Hepatocyte (in vitro differentiated cells): ENCODE results near the gene VIPR2. TPM values are rescaled to one million over a fixed set of nuclear protein-coding genes. Genes with fewer than 3 reads are reported as not detected.
"Not testable (repeated sequence)": the region's sequence is repeated elsewhere in the genome, so short reads cannot be mapped to it uniquely, and the experiment has no call there.

Experiments
- DNase-seq: peaks from one replicate; pipeline ENCODE4 v3.0.0-alpha.2; 2016; ENCODE audit warnings: low spot score
- H2AFZ ChIP-seq: fragments of 200-600 bp; sonication (generic); 2 replicates; pipeline ENCODE4 v1.6.0; 2016; ENCODE audit warnings: antibody characterized with exemption, mild to moderate bottlenecking
- H3K27ac ChIP-seq: fragments of 200-600 bp; sonication (generic); 2 replicates; pipeline ENCODE4 v1.5.1; 2016; ENCODE audit warnings: mild to moderate bottlenecking
- H3K27me3 ChIP-seq: fragments of 200-600 bp; sonication (generic); 2 replicates; pipeline ENCODE4 v1.6.1; 2016
- H3K36me3 ChIP-seq: fragments of 200-600 bp; sonication (generic); replicated peaks from 2 replicates; pipeline ENCODE4 v1.5.1; 2016; ENCODE audit warnings: low read depth; ENCODE audit not compliant: insufficient read depth
- H3K4me1 ChIP-seq: fragments of 200-600 bp; sonication (generic); 2 replicates; pipeline ENCODE4 v1.5.1; 2016; ENCODE audit warnings: mild to moderate bottlenecking, moderate library complexity; ENCODE audit not compliant: insufficient read depth
- H3K4me2 ChIP-seq: fragments of 200-600 bp; sonication (generic); 2 replicates; pipeline ENCODE4 v1.6.0; 2016
- H3K4me3 ChIP-seq: fragments of 200-600 bp; sonication (generic); 2 replicates; pipeline ENCODE4 v1.5.1; 2016; ENCODE audit warnings: mild to moderate bottlenecking
- H3K79me2 ChIP-seq: fragments of 200-600 bp; sonication (generic); 2 replicates; pipeline ENCODE4 v1.6.0; 2017; ENCODE audit warnings: mild to moderate bottlenecking
- H3K9me2 ChIP-seq: fragments of 200-600 bp; sonication (generic); replicated peaks from 2 replicates; pipeline ENCODE4 v1.6.0; 2017; ENCODE audit warnings: mild to moderate bottlenecking; ENCODE audit not compliant: insufficient read depth
- H3K9me3 ChIP-seq: fragments of 200-600 bp; sonication (generic); 2 replicates; pipeline ENCODE4 v1.5.1; 2016; ENCODE audit warnings: low read depth, mild to moderate bottlenecking
- H4K20me1 ChIP-seq: fragments of 200-600 bp; sonication (generic); 2 replicates; pipeline ENCODE4 v1.6.0; 2016; ENCODE audit warnings: mild to moderate bottlenecking; ENCODE audit not compliant: insufficient read depth, poor library complexity, severe bottlenecking
- EZH2 ChIP-seq: fragments of 200-600 bp; sonication (generic); IDR thresholded peaks from 2 replicates; pipeline ENCODE4 v1.6.1; 2016; ENCODE audit warnings: antibody characterized with exemption, mild to moderate bottlenecking, borderline replicate concordance
- EZH2phosphoT487 ChIP-seq: fragments of 200-600 bp; sonication (generic); IDR thresholded peaks from one replicate; pipeline ENCODE4 v1.6.1; 2018; ENCODE audit warnings: antibody characterized with exemption, mild to moderate bottlenecking, low read depth, moderate library complexity; ENCODE audit not compliant: unreplicated experiment, severe bottlenecking
- WGBS: methylation state at CpG from one replicate; pipeline ENCODE4 v1.1.6; 2016; ENCODE audit warnings: low lambda C conversion rate; ENCODE audit errors: missing lambda C conversion rate; 5-methylcytosine and 5-hydroxymethylcytosine counted together
- polyA plus RNA-seq: library from polyadenylated mRNA; unstranded; fragments of >200 nt; fragmentation: Nextera tagmentation; extraction: Ambion mirVana; gene quantifications from 2 replicates; pipeline ENCODE4 v1.2.1, GENCODE V29; 2016
- total RNA-seq: library from RNA; depleted of rRNA; stranded (reverse); fragments of >200 nt; gene quantifications from 2 replicates; pipeline ENCODE4 v1.2.3, GENCODE V29; 2014
- TF ChIP-seq, protein P1 (sequence below): fragments of 200-600 bp; sonication (generic); IDR thresholded peaks from 2 replicates; pipeline ENCODE4 v1.5.1; 2016; ENCODE audit warnings: antibody characterized with exemption, mild to moderate bottlenecking; ENCODE audit not compliant: poor library complexity

The VIPR2 gene
- total and polyA plus RNA-seq, 2 experiments from 2014 or later, result 2.7 to 3.4 TPM

DNA sequence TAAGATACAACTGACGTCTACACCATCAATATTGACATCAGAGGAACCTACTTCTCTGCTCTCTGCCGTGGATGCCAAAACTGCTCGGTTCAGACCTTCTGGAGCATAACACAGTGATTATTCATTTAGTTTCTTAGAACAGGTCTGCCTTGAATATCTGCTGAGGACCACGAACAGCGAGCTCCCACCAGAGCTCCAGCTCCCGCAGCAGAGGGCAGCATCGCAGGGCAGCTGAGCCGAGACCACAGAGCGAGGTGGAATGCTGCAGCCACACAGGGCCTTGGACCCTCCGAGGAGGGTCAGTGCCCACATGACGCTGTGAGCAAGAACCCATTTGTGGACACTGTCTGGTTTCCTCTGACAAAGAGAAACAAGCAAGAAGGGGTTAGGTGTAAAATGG lies 6.8 kb downstream of the VIPR2 start:
- H3K79me2 ChIP-seq, result no peaks in the 10 kb centered on the region
- H3K27ac ChIP-seq, result no peak overlapping the region
- no peaks in the 10 kb centered on the region for H3K4me1 ChIP-seq
- no peak overlapping the region for H3K4me2 ChIP-seq
- H2AFZ ChIP-seq, result no peak overlapping the region
- H3K4me3 ChIP-seq, result no peak overlapping the region
- WGBS, result 91% methylated on average over 11 of the region's 11 CpGs
- H3K9me2 ChIP-seq, result no peaks in the 10 kb centered on the region
- DNase-seq, result no peak
- H3K36me3 ChIP-seq, result no peaks in the 10 kb centered on the region
- peaks cover 10% of the 10 kb centered on the region for H3K27me3 ChIP-seq
- no peaks in the 10 kb centered on the region for H4K20me1 ChIP-seq
- H3K9me3 ChIP-seq, result no peaks in the 10 kb centered on the region
- TF ChIP-seq EZH2 (no peak), EZH2phosphoT487 (no peak)
- TF ChIP-seq, protein P1, sequence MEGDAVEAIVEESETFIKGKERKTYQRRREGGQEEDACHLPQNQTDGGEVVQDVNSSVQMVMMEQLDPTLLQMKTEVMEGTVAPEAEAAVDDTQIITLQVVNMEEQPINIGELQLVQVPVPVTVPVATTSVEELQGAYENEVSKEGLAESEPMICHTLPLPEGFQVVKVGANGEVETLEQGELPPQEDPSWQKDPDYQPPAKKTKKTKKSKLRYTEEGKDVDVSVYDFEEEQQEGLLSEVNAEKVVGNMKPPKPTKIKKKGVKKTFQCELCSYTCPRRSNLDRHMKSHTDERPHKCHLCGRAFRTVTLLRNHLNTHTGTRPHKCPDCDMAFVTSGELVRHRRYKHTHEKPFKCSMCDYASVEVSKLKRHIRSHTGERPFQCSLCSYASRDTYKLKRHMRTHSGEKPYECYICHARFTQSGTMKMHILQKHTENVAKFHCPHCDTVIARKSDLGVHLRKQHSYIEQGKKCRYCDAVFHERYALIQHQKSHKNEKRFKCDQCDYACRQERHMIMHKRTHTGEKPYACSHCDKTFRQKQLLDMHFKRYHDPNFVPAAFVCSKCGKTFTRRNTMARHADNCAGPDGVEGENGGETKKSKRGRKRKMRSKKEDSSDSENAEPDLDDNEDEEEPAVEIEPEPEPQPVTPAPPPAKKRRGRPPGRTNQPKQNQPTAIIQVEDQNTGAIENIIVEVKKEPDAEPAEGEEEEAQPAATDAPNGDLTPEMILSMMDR, result no peak

DNA sequence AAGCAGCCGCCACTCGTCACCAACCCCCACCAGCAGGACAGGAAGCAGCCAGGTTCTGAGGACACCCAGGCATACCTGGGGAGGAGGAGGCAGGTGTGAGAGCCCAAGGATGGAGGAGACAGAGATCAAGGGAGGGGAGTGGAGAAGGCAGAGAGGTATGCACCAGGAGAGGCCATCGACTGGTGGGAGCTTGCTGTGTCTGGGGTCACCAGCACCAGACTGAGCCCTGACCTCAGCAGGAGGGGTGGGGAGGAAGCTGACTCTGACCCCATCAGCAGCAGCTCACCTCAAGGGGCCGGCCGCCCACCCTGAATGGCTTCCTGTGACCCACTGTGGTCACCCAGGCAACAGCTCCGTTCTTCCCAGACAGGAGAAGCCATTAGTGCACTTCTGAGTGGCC lies 7.8 kb downstream of the VIPR2 start:
- no peaks in the 10 kb centered on the region for H3K36me3 ChIP-seq
- H3K9me3 ChIP-seq, result no peaks in the 10 kb centered on the region
- H3K27me3 ChIP-seq, result no peaks in the 10 kb centered on the region
- no peaks in the 10 kb centered on the region for H3K79me2 ChIP-seq
- TF ChIP-seq, protein P1, result no peak
- TF ChIP-seq EZH2 (no peak), EZH2phosphoT487 (no peak)
- H3K4me2 ChIP-seq, result no peak overlapping the region
- H3K27ac ChIP-seq, result no peak overlapping the region
- H3K9me2 ChIP-seq, result no peaks in the 10 kb centered on the region
- H2AFZ ChIP-seq, result no peak overlapping the region
- WGBS, result 83% methylated on average over 6 of the region's 6 CpGs
- H3K4me1 ChIP-seq, result no peaks in the 10 kb centered on the region
- no peak for DNase-seq
- H4K20me1 ChIP-seq, result no peaks in the 10 kb centered on the region
- no peak overlapping the region for H3K4me3 ChIP-seq

GRCh38 chr7:159136442-159136841 lies 8.2 kb downstream of the VIPR2 start:
- Histone ChIP-seq H3K4me2 (no peak overlapping the region), H3K36me3 (no peaks in the 10 kb centered on the region), H2AFZ (no peak overlapping the region), H3K27me3 (no peaks in the 10 kb centered on the region), H3K9me2 (no peaks in the 10 kb centered on the region), H3K79me2 (no peaks in the 10 kb centered on the region), H4K20me1 (no peaks in the 10 kb centered on the region), H3K4me1 (no peaks in the 10 kb centered on the region), H3K9me3 (no peaks in the 10 kb centered on the region), H3K27ac (no peak overlapping the region), H3K4me3 (no peak overlapping the region)
- TF ChIP-seq EZH2phosphoT487 (no peak), EZH2 (no peak)
- TF ChIP-seq, protein P1, result no peak
- no peak for DNase-seq
- WGBS, result 68% methylated on average over 7 of the region's 7 CpGs

GRCh38 chr7:159136013-159136412 lies 8.7 kb downstream of the VIPR2 start:
- H3K4me2 ChIP-seq, result no peak overlapping the region
- H3K36me3 ChIP-seq, result no peaks in the 10 kb centered on the region
- no peak overlapping the region for H3K27ac ChIP-seq
- H3K79me2 ChIP-seq, result no peaks in the 10 kb centered on the region
- no peaks in the 10 kb centered on the region for H3K9me3 ChIP-seq
- TF ChIP-seq, protein P1, result no peak
- TF ChIP-seq EZH2 (no peak), EZH2phosphoT487 (no peak)
- no peak for DNase-seq
- H3K4me1 ChIP-seq, result no peaks in the 10 kb centered on the region
- no peaks in the 10 kb centered on the region for H3K27me3 ChIP-seq
- no peaks in the 10 kb centered on the region for H4K20me1 ChIP-seq
- WGBS, result 90% methylated on average over 8 of the region's 8 CpGs
- H3K9me2 ChIP-seq, result no peaks in the 10 kb centered on the region
- no peak overlapping the region for H2AFZ ChIP-seq
- H3K4me3 ChIP-seq, result no peak overlapping the region

DNA sequence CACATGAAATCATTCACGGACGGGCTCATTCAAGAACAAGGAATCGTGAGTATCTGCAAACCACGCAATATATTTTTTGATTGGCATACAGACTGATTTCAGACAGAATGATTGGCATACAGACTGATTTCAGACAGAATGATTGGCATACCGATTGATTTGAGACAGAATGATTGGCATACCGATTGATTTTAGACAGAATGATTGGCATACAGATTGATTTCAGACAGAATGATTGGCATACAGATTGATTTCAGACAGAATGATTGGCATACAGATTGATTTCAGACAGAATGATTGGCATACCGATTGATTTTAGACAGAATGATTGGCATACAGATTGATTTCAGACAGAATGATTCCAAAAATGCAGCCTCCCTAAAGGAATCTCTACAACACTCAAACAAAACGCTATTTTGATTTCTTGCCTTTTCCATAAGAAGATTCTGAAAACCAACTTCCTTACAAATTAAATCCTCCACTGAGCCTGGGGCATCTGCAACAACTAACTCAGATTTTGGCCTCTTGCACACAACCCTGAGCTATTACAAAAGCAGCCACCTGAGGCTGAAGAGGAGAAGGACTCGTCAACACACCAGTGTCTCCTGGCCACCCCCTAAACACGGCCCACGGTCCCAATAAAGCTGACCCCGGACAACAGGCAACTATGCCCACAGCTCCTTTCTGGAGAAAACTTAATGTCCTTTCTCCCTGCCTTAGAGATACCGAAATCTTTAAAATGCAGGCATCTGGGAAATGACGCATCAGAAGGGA lies 11.8 kb downstream of the VIPR2 start:
- not testable (repeated sequence) for H3K4me3 ChIP-seq, H3K4me1 ChIP-seq, H3K79me2 ChIP-seq, DNase-seq, H3K9me3 ChIP-seq, H2AFZ ChIP-seq, H3K36me3 ChIP-seq, H3K4me2 ChIP-seq, H4K20me1 ChIP-seq, H3K9me2 ChIP-seq, H3K27me3 ChIP-seq
- H3K27ac ChIP-seq, result peak overlapping the region; percentile 20
- 86% methylated on average over 13 of the region's 14 CpGs for whole genome bisulfite sequencing
